Activated CD8-positive, alpha-beta memory T cell treated with anti-CD3 and anti-CD28 coated beads, Interleukin-2, amount 50 U/mL, for 1 hour (primary cell): ENCODE data around the gene GNAQ.

ENCODE experiments used
- DNase-seq: peaks from one replicate; pipeline ENCODE4 v3.0.0-alpha.2; 2020; ENCODE audit errors: extremely low read depth

Gene GNAQ

DNA sequence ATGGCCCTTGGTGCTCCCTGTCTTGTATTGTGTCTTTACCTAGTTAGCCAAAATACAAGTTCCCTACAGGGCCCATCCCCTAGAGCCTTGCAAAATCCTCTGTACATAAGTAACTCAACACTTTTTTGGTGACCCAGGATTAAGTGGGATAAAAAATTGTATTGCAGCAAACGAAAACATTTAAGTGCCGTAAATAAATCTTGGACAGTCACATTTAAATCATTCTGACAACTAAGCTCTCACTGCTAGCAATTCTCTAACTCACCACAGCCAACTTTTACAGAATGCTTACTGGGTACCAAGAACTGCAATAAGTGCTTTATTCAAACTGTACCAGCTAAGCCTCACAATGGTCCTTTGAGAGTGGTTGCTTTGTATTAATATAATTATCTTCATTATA is 56.6 kb downstream of the GNAQ start:
- DNase-seq: no peak

DNA sequence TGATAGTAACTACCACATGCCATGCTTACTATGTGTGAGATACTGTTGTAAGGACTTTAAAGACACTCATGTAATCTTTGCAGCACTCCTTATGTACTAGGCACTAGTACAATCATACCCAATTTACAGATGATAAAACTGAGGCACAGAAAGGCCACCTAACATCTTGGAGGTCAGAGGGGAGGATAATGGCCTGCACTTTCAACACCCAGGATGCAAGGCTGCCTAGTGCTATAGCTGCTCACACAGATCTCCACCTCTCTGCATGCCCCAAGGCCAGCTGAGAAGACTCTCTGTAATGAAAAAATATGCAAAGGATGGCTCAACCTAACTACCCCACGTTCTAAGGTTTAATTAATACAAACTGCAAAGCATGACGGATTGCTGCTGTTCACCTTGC is 57.2 kb downstream of the GNAQ start:
- no peak for DNase-seq

DNA sequence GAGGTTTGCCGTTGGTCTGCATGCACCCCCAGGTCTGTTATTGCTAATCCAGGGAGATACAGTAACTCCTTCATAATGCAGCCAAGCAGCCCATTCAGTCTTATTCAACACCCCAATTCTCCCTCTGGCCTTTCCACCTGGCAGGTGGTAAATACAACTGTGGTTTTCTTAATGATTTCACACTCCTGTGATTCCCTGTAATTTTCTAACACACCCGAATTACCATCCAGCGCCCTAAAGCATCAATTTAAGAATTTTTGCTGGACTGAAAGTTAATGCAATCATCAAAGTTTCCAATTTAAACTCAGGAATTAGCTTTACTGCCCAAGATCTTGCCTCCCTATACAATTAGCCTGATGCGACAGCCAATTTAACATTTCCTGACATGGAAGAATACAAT is 62.5 kb downstream of the GNAQ start:
- no peak for DNase-seq

DNA sequence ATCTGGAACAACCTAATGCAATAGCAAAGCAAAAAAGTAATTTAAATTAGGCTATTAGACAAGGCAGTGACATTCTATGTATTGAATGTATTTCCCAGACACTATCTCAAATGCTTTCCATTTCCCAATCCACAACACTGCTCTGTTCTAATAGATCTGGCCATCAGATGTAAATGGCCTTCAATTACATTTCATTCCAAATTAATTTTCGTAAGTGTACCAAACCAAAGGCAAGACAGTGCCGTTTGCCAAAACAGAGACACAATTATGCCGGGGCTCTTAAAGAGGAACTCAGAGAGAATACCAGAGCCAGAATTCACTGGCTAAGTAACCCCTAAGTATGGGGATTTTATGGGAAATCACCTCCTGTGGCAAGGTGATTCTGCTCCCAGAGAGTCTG is 63.1 kb downstream of the GNAQ start:
- no peak for DNase-seq

DNA sequence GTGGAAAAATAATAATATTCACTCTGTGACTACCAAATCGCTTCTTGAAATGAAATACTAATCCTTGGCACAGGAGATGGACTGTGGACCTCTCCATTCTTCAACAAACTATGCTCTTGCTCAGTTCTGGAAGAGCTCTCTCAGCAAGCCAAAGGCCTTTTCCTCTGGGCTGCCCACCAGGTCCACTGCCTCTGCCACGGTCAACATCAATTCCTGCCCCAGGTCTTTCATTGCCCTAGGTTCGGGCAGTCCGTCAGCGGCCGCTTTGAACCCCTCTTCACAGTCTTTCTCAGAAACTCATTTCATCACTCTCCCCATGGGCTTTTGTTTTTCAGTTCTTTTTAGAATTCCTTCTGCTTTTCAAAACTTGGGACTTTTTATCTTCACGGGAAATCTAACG is 64.9 kb downstream of the GNAQ start:
- no peak for DNase-seq

DNA sequence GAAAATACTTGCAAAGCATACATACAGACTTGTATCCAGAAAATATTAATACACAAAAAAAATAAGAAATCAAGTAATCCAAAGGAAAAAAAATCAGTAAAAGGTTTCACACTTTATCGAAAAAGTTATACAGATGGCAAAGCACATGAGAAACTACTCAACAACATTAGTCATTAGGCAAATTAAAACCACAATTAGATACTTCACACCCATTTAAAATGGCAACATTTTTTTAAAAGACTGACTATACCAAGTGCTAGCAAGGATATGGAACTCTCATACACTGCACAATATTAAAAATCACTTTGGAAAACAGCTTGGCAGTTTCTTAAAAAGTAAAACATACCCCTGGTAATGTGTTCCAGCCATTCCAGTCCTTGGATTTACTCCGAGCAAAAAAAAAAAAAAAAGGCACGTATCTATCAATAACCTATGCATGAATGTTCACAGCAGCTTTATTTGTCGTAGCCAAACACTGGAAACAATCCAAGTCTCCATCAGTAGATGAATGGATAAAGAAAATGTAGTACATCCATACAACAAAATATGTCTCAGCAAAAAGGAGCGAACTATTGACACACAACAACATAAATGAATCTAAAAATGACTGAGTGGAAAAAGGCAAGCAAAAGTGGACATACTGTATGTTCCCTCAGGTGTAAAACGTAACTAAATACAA is 66.0 kb downstream of the GNAQ start:
- DNase-seq: no peak

DNA sequence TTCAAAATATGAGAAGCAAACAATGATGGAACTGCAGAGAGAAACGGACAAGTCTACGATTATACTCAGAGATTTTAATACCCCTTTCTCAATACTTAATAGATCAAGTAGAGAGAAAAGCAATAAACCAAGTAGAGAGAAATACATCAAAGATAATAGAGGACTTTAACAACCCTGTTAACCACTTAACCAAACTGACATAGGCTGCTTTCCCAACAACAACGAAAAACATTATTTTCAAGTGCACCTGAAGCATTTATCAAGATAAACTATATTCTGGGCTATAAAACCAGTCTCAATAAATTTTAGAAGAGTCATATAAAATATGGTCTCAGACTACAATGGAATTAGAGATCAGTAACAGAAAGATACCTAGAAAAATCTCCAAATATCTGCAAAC is 67.4 kb downstream of the GNAQ start:
- DNase-seq: no peak

DNA sequence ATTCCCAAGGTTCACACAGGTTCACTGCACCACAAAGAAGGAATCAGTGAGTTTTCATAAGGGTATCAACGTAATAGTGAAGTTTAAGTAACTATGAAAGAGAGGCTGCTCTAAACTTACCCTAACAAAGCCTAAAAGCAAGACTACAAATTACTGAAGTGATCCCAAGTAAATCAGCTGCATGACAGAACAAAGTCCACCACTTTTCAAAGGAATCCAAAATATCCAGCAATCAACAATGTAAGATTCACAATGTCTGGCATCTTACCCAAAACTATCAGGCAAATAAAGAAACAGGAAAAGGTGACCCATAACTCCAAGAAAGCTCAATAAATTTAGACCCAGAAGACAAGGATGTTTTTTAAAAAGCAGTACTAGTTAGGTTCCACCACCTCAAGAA is 70.1 kb downstream of the GNAQ start:
- no peak for DNase-seq

DNA sequence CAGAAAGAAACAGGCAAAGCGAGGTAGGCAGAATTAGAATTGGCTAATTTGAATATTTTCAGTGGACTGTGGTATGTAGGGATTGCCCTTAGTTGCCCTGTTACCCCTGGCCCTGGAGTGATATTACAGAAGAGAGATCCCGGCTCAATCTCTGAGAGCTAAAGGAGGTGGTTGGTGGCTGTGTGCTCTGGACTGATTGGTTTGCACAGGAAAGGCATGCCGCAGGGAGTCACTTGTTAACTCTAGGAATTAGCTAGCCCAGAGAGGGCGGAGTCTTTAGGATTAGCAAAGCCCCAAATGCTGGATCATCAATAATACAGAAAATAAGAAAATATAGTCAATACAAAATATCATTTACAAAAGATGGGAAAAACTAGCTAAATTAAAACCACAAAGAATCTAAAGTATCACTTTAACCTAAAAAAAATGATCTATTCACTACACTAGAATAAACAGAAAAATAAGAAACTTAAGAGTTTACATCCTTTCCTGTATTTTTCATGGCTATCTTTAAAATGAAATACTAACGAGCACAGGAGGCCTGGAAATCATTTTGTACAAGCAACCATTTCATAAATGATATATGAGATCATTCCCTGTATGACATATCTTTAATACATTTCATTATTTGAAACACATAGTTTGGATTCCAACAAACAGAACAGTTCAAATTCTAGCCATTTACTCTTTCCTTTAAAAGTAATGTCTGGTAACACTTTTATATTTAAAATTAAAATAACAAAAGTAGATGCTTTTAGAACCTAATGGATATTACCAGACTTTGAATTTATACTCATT is 71.1 kb downstream of the GNAQ start:
- no peak for DNase-seq

DNA sequence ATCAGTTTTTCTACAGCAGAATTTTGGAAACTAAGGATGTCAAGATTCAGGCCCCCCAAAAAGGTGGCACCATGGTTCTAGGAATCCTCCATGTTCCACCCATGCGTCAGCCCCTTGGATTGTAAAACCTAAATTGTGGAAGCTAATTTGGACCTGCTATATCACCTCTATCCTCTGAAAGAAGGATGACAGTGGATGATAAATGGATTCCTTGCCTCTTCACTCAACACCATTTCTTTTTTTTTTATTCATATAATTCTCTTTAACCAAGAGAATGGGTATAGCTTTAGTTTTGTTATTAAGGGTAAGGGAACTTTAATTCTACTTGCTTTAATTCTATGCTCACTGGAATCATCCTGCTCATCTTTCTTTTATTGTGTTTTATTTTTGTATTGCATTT is 71.8 kb downstream of the GNAQ start:
- no peak for DNase-seq

DNA sequence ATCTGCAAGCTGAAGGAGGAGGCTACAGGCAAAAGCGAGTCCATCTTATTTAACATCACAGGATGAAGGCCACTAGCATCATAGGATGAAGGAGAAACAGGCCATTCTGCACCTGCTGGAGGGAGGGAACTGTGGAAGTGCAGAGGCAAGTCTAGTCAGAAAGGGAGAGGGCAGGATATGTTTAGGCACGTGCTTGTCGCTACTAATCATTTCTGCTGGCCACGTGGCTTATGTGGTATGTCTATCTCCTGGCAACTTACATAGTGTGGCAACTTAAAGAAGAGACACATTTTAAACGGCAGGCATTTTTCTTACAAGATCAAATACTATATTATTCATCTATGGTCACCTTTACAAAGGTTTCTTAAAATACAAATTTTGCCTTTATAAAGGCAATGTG is 74.0 kb downstream of the GNAQ start:
- no peak for DNase-seq

DNA sequence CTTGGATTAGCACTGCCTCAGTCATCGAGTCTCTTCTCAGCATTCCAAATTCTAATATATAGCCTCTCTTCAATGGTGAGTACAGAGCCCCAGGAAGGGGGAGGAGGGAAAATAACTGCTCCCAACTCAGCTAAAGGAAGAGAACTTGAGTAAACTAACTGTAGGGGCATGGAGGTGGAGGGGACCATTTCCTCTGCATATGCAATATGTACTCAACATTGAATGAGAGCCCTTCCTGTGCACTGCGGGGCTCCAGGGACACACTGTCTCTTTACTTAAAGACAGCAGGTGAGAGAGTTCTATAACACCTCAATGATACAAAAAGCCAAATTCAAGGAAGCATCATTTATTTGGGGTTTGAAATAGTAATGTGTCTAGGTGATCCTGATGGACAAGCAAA is 75.1 kb downstream of the GNAQ start:
- no peak for DNase-seq

DNA sequence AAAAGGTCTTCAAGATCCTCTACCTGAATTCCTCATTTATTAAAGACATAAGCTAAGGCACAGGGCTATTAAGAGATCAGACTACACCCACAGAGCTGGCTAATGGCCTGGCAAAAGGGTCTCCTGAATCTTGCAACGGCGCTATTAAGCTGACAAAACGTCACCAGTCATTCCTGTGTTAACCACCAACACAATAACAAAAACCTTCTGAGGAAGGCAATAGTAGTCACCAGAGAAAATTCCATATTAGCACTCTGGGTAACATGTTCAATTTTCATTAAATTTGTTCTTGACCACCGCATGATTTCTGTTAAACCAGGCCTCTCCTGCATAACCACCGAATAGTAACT is 77.0 kb downstream of the GNAQ start:
- no peak for DNase-seq

DNA sequence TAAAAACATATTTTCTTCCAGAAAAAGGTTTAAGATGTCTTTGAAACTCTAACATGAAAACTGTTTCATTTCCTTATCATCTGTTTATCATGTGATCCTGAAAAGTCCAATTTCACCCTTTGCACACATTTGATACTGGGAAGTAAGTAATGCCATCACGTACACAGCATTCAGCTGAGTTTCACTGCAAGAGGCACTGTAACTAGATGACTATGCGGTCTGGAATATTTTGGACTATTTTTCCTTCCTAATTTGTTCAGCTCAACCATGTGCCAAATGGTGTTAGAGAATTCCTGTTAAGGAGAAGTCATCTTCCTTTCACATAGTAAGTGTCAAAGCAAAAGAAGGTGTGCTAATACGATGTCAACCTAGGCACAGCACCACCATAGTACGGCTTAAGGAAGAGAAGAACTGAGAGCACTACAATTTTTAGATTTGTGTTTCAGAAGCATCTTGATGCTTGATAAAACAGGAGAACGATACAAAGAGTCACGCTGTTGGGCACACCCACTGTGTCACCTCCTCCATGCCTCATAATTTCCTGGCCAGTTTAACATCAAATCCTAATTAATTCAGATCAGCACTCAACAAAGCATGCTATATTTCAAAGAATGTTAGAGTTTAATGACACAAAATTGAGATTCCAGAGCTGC is 77.5 kb downstream of the GNAQ start:
- DNase-seq: no peak

DNA sequence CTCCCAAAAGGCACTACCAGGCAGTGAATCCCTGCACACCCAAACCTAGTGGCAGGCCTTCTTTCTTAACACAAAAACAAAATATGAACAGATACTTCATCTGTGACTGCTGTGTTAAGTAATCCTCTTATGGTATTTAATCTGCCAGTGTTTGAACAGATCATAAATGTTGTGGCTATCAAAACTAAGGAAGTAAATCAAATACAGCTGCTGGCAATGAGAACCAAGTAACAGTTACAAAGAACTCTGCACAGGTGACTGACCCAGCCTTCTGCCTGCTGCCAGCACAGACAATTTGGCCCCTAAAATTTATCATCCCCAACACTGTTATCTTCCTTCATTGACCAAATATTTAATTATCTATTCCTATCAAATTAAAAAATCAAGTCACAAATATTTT is 78.0 kb downstream of the GNAQ start:
- no peak for DNase-seq

DNA sequence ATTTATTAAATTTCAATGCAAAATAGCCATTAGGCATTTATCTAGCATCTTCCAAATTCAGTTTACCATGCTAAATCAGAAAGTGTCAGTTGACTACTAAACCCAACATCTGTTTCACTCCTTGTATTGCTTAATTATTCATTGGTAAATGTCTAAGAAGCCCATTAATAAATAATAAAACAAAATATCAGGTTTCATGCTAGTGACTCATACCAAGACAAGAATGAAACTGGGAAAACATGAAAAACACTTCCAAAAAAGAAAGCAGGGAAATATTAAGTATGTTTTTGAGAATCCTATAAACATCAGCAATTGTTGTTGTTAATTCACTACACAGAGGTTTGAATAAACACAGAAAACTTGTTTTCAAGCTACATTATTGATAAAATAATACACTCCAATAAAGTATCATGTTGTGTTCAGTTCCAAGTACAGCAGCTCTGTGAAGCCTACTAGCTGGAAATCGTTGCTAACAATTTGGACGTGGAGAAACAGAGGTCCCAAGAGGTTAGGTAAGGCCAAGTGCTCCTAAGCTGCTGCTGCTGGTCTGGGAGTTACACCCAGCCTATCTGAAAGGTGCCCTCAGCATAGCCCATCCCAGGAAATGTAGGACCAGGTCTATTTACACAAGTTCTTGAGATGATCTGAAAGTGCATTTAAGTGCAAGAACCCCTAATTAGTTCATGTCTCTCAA is 78.8 kb downstream of the GNAQ start:
- no peak for DNase-seq

DNA sequence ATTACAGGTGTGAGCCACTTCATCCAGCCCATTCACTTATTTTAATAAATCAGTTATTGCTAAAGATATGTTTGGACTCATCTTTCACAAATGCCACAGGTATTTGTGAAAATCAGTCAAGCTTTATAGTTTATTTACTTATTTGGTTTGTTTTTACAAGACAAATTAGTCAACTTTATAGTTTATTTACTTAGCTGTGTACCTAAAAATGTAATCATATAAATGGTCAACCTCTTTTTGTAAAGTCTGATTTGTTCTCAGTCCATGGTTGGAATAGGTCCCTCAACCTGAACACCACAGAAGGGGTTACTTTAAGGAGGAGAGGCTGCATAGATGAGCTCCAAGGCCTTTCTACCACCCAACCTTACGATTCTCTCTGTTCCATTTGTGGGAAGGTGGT is 80.2 kb downstream of the GNAQ start:
- no peak for DNase-seq

DNA sequence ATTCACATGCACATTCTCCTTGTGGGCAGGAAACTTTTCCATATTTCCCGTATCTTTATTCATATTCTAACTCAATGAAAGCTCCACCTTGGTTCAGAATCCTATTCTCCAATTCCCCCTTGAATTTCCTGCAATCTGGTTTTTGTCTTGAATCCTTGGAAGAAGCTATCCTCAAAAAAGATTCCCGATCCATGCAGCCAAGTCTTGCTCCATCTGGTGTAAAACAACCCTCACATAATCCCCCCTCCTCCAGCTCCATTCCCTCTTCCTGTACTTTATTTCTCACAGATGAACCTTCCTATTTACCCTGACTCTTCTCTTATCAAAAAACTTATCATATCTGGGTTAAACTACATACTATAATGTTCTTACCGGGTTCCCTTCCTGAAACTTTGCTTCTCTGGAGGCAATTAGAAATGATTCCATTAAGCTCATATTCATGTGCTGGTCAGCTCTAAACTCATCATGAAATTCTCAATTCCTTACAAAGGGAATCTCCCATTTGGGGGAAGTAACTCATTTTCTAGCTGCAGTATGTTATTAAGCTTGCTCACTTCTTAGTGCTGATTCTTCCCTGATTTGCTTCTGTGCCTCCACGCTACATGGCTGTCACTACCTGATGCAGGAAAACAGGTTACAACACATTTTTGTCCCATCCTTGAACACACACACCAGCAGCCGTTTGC is 81.7 kb downstream of the GNAQ start:
- no peak for DNase-seq

DNA sequence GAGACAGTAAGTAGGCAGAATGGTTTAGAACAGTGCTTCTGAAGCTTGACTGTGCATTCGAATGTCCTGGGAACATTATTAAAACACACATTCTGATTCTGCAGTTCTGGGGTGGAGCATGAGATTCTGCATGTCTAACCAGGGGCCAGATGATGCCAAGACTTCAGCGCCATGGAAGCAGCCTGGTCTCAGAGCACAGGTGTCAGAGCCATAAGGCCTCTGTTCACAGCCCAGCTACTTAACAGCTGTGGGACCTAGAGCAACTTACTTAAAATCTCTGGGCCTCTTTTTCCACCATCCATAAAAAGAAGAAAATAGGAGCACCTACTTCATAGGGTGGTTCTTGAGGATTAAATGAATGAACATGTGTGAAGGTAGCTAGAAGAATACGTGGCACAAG is 84.0 kb downstream of the GNAQ start:
- no peak for DNase-seq

DNA sequence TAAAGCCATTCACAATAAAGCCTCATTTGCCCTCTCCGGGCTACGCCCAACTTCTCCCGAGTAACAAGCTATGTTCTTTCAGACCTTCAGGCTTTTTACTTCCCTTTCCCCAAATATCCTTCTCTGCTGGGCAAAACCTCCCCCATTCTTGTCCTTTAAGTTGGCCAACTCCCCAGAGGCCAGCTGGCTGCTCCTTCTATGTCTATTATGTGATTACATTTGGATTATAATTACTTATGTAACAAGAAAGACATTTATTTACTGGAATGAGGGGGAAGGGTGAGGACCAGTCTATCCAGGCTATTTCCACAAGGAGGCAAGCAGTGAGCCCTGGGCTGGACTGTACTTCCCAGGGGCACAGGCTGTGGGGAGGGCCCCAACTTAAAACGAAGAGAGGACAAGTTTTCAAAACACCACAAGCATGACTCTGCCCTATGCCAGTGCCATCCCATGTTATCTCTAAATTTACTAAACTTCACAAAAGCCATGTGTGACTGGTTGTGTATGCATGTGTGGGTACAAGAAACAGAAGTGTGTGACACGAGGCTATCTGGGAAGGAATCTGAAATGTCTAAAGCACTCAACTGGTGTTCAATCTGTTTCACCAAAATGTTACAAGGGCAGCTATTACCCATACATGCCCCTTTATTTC is 84.5 kb downstream of the GNAQ start:
- no peak for DNase-seq

DNA sequence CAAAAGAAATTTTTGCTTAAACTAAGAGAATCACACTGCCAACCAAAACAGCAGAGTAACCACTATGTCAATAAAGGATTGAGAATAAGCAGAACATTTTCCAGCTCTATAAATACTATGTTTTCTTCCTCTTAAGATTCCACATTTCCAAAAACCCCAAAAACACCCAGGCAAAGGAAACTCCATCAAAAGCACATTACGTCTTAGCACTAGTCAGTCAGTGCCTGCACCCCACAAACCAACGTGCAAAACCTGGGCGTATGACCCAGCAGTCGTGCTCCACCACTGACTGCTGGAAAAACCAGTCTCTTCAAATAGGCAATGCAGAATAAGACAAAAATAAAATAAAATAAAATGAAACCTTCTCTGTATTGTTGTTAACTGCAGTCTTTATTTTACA is 85.3 kb downstream of the GNAQ start:
- no peak for DNase-seq

DNA sequence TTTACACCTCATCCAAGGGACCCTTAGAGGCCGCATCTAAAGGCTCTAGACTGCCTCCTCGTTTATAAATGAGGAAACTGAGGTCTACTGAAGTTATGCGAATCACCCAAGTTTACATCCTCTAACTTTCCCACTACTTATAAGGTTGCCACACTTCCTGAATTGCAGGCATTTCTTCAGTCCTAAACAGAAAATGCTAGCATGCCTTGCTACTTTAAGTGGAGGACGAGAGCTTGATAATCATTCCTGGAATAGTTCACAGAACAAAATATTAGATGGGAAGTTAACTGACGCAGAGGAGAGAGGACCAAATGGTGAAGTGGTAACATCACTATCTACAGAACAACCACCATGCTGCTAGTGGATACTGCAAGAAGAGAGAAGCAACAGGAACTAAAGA is 85.8 kb downstream of the GNAQ start:
- DNase-seq: no peak
